GM18907 (cell line): Measurements from ENCODE around the gene OR8B4.
"Not testable (repeated sequence)": the region's sequence is repeated elsewhere in the genome, so short reads cannot be mapped to it uniquely, and the experiment has no call there.

Experiments
- ATAC-seq: cut with Tn5 transposase; IDR thresholded peaks from one replicate; pipeline ENCODE4 v1.9.1; 2021; ENCODE audit warnings: mild to moderate bottlenecking, moderate library complexity; ENCODE audit not compliant: unreplicated experiment

OR8B4 gene

DNA sequence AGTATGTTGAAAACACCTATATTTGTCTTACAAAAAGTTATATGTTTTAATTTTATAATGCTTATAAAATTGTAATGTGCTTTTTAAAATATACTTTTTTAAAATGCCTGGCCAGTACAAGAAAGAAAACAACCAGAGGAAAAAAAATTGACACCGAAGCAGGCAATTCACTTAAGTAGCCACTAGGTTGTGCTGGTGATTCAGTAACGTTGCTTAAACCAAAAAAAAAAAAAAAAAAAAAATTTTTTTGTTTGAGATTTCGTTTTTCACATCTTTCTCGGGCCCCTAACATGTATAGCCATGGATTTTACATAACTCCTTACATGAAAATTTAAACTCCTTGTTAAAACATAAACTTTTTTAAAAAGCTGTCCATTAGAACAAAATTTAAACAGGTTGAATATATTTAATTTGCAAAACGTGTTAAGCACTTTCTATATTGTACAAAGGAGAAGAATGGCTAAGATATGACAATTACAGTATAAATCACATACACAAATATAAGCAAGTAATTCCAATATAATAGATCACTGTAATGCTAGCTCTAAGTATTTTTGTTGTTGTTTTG lies 9.2 kb downstream of the OR8B4 start:
- ATAC-seq, result no peak

GRCh38 chr11:124409906-124410305 lies 14.8 kb downstream of the OR8B4 start:
- no peak for ATAC-seq

DNA sequence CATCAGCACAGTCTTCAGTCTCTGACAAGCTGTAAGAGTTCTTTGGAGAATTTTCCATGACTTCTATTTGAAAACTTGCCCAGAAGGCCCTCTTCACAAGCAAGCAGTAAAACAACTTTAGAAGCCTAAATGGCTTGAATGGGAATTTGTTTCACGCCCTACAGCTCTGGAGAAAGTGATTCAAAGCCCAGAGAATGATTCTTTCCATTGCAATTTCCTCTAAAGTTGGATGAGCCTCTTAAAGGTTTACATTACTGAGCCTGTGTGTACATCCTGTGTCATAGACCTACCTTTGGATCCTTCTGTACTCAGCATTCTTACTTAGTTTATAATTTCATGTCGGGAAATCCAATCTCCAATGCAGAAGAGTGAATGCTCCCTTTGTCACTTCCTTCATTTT lies 19.1 kb downstream of the OR8B4 start:
- ATAC-seq, result no peak

- ATAC-seq, result not testable (repeated sequence)
Measured at GRCh38 chr11:124403186-124403585, 21.5 kb downstream of the OR8B4 start.

DNA sequence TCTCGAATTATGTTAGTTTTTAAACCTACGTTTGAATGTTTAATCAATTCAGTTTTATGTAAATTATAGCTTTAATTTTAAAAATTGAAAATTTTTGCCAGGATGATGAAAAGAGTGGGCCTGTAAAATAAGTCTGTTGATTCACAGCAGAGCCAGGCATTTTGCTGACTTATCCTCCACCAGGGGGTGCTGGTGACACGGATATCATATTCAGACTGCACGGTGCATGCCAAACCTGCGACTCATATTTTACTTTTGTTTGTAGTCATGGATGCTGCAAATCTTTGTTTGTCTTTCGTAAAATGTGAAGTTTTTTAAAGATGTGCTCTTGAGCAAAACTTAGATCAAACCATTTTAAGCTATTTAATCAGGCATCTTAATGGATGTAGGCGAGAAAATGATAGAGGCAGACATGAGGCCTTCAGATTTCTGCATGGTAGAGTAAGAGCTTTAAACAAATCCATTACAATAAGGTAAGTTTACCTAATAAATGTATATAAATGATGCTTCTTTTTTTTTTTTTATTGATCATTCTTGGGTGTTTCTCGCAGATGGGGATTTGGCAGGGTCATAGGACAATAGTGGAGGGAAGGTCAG lies 22.2 kb downstream of the OR8B4 start:
- peak; percentile 93 for ATAC-seq

DNA sequence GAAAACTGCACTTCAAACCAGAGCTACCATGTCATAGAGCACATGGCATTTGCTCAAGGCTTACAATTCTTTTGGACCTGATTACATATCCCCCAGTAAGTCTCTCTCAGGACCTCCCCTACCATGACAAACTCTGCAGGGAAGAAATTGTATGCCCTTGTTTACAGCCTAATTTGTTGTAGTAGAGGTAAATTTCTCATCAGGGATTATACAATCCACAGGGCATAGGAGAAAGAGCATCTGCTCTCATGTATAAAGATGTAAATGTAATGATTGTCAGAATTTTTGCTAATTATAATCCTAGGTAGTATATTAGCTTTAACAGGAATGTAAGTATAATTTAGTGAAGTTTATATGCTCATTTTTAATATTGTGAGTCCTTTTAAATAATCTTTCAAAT lies 25.7 kb downstream of the OR8B4 start, which contains the start of gene OR8B3:
TSS of gene OR8B3 (minus strand) at position 101 of the 400 bp plus-strand sequence. CDS start 1,673 bp downstream, outside the sequence.
- no peak for ATAC-seq

DNA sequence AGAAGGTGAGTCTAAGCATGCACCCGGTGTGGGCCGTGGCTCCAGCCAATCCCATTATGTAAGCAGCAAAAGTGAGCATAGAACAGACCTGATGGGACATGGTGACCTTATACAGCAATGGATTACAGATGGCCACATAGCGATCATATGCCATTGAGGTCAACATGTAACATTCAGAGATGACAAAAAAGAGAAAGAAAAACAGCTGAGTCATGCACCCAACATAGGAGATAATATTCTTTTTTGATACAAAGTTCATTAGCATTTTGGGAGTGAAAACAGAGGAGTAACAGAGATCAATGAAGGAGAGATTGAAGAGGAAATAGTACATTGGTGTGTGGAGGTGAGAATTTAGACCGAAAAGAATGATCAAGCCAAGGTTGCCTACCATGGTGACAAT lies 27.8 kb downstream of the OR8B4 start:
- not testable (repeated sequence) for ATAC-seq

DNA sequence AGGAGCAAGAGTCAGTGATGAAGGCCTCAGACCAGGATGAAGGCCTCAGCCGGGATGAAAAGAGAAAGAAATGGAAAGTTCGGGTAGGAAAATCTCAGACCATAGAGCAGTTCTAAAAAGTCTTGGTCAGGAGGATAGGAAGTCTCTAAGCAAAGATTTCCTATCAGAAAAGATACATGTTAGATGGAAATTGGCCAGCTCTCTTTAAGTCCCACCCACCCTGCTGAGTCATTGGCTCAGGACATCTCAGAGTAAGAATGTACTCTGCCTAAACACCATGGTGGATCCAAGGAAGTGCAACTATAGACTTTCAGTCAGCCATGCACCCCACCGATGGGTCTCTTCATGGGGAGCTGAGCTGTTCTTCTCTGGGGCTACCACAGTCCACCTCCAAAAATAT lies 30.3 kb downstream of the OR8B4 start:
- no peak for ATAC-seq

GRCh38 chr11:124384399-124384798 lies 40.3 kb downstream of the OR8B4 start, which contains the start of gene OR8B2:
Gene OR8B2, minus strand, starts transcription at chr11:124384499. Its CDS starts 1,156 bp downstream, at chr11:124383343.
- no peak for ATAC-seq

DNA sequence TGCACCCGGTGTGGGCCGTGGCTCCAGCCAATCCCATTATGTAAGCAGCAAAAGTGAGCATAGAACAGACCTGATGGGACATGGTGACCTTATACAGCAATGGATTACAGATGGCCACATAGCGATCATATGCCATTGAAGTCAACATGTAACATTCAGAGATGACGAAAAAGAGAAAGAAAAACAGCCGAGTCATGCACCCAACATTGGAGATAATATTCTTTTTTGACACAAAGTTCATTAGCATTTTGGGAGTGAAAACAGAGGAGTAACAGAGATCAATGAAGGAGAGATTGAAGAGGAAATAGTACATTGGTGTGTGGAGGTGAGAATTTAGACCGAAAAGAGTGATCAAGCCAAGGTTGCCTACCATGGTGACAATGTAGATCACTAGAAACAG lies 41.8 kb downstream of the OR8B4 start:
- ATAC-seq, result not testable (repeated sequence)

DNA sequence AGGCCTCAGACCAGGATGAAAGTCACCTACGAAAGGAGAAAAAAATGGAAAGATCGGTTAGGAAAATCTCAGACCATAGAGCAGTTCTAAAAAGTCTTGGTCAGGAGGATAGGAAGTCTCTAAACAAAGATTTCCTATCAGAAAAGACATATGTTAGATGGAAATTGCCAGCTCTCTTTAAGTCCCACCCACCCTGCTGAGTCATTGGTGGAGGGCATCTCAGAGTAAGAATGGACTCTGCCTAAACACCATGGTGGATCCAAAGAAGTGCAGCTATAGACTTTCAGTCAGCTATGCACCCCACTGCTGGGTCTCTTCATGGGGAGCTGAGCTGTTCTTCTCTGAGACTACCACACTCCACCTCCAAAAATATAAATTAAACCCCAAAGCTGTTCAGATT lies 44.1 kb downstream of the OR8B4 start:
- ATAC-seq, result no peak

DNA sequence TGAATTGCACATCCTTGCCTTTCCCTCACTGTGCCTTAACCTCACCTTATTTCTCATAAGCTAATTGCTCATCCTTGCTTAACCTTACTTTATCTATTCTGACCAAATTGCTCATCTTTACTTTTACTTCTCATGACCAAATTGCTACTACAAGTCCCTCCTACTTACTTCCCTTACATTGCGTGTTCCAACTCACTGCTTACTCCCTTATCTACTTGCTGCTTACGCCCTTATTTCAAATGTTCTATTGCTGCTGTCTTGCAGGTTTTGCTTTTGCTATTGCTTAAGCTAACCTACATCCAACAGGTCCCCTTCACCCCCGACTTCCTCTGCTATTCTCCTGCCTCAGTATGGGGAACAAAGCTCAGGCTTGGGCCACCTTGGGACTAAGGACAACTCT lies 48.4 kb downstream of the OR8B4 start:
- ATAC-seq, result no peak
